Ascending aorta (tissue), 2 donors: ENCODE results near the gene GP2. TPM values are rescaled to one million over a fixed set of nuclear protein-coding genes. Genes with fewer than 3 reads are reported as not detected.

Source experiments
- DNase-seq, 2 donors: peaks; one replicate each; pipeline ENCODE4 v3.0.0-alpha.2; 2019; ENCODE audit warnings: low spot score in 2 of 2
- H3K27ac ChIP-seq, 2 donors: fragments of 200-600 bp; sonication (generic); one replicate each; pipeline ENCODE4 v1.5.1; 2016 to 2017; ENCODE audit warnings: mild to moderate bottlenecking in 1 of 2
- H3K27me3 ChIP-seq: fragments of 200-600 bp; sonication (generic); one replicate; pipeline ENCODE4 v1.5.1; 2017
- H3K36me3 ChIP-seq, 2 donors: fragments of 200-600 bp; sonication (generic); one replicate each; pipeline ENCODE4 v1.5.1; 2016
- H3K4me1 ChIP-seq, 2 donors: fragments of 200-600 bp; sonication (generic); one replicate each; pipeline ENCODE4 v1.5.1; 2016 to 2017; ENCODE audit warnings: mild to moderate bottlenecking in 1 of 2
- H3K4me3 ChIP-seq, 2 donors: fragments of 200-600 bp; sonication (generic); one replicate each; pipeline ENCODE4 v1.5.1; 2016 to 2017; ENCODE audit warnings: mild to moderate bottlenecking in 1 of 2
- H3K9me3 ChIP-seq, 2 donors: fragments of 200-600 bp; sonication (generic); one replicate each; pipeline ENCODE4 v1.5.1; 2016
- intact Hi-C: fragments of 100-400 bp; cut with DNase I; formaldehyde crosslinking; loops from one replicate; pipeline ENCODE4 v1.15.1; 2023
- total RNA-seq: library from RNA; depleted of rRNA; stranded (reverse); fragments of >200 nt; gene quantifications from one replicate; pipeline ENCODE4 v1.1.0, GENCODE V29; 2016
- TF ChIP-seq, protein P1 (sequence below), 3 experiments: fragments of 200-600 bp in 2 of 3; fragments of 450-650 bp in 1 of 3; sonication (generic) in 2 of 3; IDR thresholded peaks; one replicate each; pipeline ENCODE4 v1.5.1; 2016 to 2019; ENCODE audit warnings: antibody characterized with exemption in 3 of 3, mild to moderate bottlenecking in 1 of 3, moderate library complexity in 1 of 3

The GP2 gene
- total RNA-seq, 1 donor from 2014 or later = 0.11 TPM

DNA sequence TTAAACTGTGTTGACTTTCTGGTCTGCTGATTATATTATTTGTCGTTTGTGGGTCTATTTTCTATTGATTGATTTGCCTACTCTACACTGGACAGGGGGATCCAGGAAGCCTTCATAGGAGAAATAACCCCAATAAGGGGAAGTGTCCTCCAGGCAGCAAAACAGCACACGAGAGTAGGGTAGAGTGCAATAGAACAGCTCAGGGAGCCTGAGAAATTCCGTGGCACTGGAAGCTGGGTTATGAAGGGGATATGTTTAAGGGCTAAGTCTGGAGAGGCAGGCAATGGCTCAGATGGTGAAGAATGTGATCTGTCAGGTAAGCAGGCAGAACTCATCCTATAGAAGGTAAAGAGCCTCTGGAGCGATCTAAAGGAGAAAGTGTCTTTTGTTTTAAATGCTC lies 20.9 kb downstream of the GP2 start:
- H3K27me3 ChIP-seq = no peaks in the 10 kb centered on the region
- no peak overlapping the region for H3K27ac ChIP-seq
- TF ChIP-seq, protein P1, sequence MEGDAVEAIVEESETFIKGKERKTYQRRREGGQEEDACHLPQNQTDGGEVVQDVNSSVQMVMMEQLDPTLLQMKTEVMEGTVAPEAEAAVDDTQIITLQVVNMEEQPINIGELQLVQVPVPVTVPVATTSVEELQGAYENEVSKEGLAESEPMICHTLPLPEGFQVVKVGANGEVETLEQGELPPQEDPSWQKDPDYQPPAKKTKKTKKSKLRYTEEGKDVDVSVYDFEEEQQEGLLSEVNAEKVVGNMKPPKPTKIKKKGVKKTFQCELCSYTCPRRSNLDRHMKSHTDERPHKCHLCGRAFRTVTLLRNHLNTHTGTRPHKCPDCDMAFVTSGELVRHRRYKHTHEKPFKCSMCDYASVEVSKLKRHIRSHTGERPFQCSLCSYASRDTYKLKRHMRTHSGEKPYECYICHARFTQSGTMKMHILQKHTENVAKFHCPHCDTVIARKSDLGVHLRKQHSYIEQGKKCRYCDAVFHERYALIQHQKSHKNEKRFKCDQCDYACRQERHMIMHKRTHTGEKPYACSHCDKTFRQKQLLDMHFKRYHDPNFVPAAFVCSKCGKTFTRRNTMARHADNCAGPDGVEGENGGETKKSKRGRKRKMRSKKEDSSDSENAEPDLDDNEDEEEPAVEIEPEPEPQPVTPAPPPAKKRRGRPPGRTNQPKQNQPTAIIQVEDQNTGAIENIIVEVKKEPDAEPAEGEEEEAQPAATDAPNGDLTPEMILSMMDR (IDR thresholded peaks at IDR 0.05) = no peak
- H3K9me3 ChIP-seq = no peaks in the 10 kb centered on the region
- no peak for DNase-seq
- H3K4me1 ChIP-seq = no peaks in the 10 kb centered on the region
- H3K36me3 ChIP-seq = no peaks in the 10 kb centered on the region
- intact Hi-C loops = no loop called here
- H3K4me3 ChIP-seq = no peak overlapping the region

DNA sequence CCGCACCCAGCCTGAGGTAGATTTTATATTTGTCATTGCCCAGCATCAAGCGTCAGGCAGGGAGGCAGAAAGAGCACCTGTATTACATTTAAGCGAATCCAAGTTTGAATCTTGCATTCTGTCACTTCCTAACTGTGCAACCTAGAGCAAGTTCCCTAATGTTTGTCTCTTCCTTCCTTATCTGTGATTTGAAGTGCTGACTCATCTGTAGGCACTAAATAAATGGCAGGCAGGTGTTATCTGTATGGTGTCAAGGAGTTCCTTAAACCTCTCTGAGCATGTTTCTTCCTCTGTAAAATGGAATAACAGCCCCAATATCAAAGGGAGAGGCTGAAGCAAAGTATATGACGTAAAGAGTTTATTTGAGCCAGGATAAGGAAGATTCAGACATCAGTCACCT lies 24.3 kb downstream of the GP2 start:
- H3K27me3 ChIP-seq = no peaks in the 10 kb centered on the region
- H3K9me3 ChIP-seq = no peaks in the 10 kb centered on the region
- intact Hi-C loops = no loop called here
- no peak for DNase-seq
- H3K4me1 ChIP-seq = no peaks in the 10 kb centered on the region
- H3K36me3 ChIP-seq = no peaks in the 10 kb centered on the region
- H3K27ac ChIP-seq = no peak overlapping the region
- TF ChIP-seq, protein P1 (IDR thresholded peaks at IDR 0.05) = no peak
- H3K4me3 ChIP-seq = no peak overlapping the region

DNA sequence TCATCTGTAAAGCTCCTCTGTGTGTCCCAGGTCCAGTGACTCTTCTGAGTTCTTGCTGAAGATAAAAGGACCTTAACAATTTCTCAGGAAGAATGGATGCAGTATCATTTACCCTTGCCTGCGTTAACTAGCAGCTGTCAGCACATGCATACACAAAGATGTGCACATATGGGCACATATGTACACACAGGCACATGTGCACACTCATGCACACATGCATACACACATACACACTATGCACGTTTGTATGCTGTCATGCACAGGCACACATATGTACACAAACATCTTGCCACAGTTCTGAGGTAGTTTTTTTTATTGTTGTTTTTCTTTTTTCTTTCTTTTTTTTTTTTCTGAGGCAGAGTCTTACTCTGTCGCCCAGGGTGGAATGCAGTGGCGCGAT lies 24.9 kb downstream of the GP2 start:
- no peaks in the 10 kb centered on the region for H3K27me3 ChIP-seq
- intact Hi-C loops = no loop called here
- no peaks in the 10 kb centered on the region for H3K36me3 ChIP-seq
- TF ChIP-seq, protein P1 (IDR thresholded peaks at IDR 0.05) = no peak
- DNase-seq = no peak
- no peak overlapping the region for H3K27ac ChIP-seq
- no peaks in the 10 kb centered on the region for H3K9me3 ChIP-seq
- no peaks in the 10 kb centered on the region for H3K4me1 ChIP-seq
- H3K4me3 ChIP-seq = no peak overlapping the region

DNA sequence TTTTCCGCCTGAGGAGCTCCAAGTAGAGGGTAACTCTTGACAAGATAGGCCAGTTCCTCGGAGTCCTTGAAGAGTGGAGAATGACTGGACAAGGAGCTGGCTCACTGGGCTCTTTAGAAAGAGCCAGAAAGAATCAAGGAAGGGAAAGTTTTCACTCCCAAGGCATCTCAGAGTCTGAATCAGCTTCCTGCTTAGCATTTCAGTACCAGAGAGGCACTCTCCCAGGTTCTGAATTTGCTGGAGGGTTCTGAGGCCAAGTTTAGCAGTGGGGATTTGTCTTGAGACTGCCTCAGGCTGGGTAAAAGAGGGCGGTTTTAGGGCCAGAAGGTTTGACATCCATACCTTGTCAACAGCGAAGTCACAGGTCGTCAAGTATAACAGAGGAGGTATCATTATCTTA lies 25.5 kb downstream of the GP2 start:
- no peaks in the 10 kb centered on the region for H3K27me3 ChIP-seq
- DNase-seq = no peak
- no peak overlapping the region for H3K27ac ChIP-seq
- TF ChIP-seq, protein P1 (IDR thresholded peaks at IDR 0.05) = no peak
- no peaks in the 10 kb centered on the region for H3K9me3 ChIP-seq
- intact Hi-C loops = no loop called here
- H3K4me3 ChIP-seq = no peak overlapping the region
- H3K4me1 ChIP-seq = no peaks in the 10 kb centered on the region
- H3K36me3 ChIP-seq = no peaks in the 10 kb centered on the region

DNA sequence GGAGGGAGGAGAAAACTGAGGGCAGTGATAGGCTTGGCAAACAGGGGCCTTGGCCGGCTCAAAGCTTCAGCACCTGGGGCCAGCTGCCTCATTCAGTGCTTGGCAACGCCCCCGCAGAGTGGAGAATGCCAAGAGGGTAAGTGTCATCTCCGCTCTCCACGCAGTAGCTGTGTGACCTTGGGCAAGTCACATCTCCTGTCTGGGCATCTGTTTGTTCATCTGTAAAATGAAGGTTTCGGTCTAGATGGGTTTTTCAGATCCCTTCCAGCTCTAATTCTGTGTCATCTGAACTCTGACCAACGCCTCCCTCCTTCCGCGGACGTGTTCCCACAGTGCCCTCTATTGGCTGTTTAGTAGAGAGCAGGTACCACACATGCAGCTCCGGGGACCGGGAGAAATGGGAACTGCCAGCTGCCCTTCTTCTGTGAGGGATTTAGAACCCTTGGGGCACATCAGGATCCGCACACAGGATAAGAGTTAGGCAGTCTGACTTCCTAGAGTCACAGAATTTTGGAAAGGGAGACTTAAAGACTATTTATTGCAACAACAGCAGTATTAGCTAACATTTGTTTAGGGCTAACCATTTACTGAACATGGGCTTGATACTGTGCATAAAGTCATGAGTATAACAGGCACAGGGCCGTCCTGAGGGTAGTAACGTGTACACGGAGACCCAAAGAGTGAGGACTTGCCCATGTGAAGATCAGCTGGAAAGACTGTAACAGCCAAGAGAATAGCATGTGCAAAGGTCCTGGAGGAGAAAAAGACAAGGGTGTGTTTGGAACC lies 26.8 kb downstream of the GP2 start:
- H3K36me3 ChIP-seq = no peaks in the 10 kb centered on the region
- no peaks in the 10 kb centered on the region for H3K4me1 ChIP-seq
- TF ChIP-seq, protein P1 (IDR thresholded peaks at IDR 0.05) = peak in 2 of 3 experiments; percentile 27 to 34
- no peak overlapping the region for H3K27ac ChIP-seq
- H3K27me3 ChIP-seq = no peaks in the 10 kb centered on the region
- DNase-seq = no peak
- H3K4me3 ChIP-seq = no peak overlapping the region
- H3K9me3 ChIP-seq = no peaks in the 10 kb centered on the region
- intact Hi-C loops = no loop called here
